ENCODE results near the gene PPM1L.

The PPM1L gene

GRCh38 chr3:160808838-160809237 lies 52.8 kb downstream of the PPM1L start:
- DNase-seq, result no peak
- TF ChIP-seq GATA1 (IDR thresholded peaks at IDR 0.05; ENCODE audit: low read depth, low read length), result no peak
- no peak for TF ChIP-seq POLR2A (IDR thresholded peaks at IDR 0.05; ENCODE audit: low read length)

GRCh38 chr3:160809453-160809852 lies 53.4 kb downstream of the PPM1L start:
- TF ChIP-seq POLR2A (IDR thresholded peaks at IDR 0.05; ENCODE audit: low read length) (no peak), GATA1 (IDR thresholded peaks at IDR 0.05; ENCODE audit: low read depth, low read length) (no peak)
- DNase-seq, result no peak

- DNase-seq, result no peak
- TF ChIP-seq GATA1 (IDR thresholded peaks at IDR 0.05; ENCODE audit: low read depth, low read length) (no peak), POLR2A (IDR thresholded peaks at IDR 0.05; ENCODE audit: low read length) (no peak)
These were observed 54.6 kb downstream of the PPM1L start for GRCh38 chr3:160810362-160811236.

GRCh38 chr3:160811237-160811548 lies 55.2 kb downstream of the PPM1L start:
- TF ChIP-seq GATA1 (IDR thresholded peaks at IDR 0.05; ENCODE audit: low read depth, low read length) (no peak), POLR2A (IDR thresholded peaks at IDR 0.05; ENCODE audit: low read length) (no peak)

GRCh38 chr3:160812304-160812703 lies 56.3 kb downstream of the PPM1L start:
- no peak for TF ChIP-seq POLR2A (IDR thresholded peaks at IDR 0.05; ENCODE audit: low read length)
- TF ChIP-seq GATA1 (IDR thresholded peaks at IDR 0.05; ENCODE audit: low read depth, low read length), result no peak
- no peak for DNase-seq

More at GRCh38 chr3:160811237-160811548, 55.2 kb downstream of the PPM1L start:
- no peak for DNase-seq

- no peak for DNase-seq
These were observed 59.2 kb downstream of the PPM1L start for GRCh38 chr3:160815280-160815679.

GRCh38 chr3:160820022-160820421 lies 64.0 kb downstream of the PPM1L start:
- TF ChIP-seq GATA1 (IDR thresholded peaks at IDR 0.05; ENCODE audit: low read depth, low read length) (no peak), POLR2A (IDR thresholded peaks at IDR 0.05; ENCODE audit: low read length) (no peak)
- DNase-seq, result no peak

More at GRCh38 chr3:160815280-160815679, 59.2 kb downstream of the PPM1L start:
- TF ChIP-seq GATA1 (IDR thresholded peaks at IDR 0.05; ENCODE audit: low read depth, low read length) (no peak), POLR2A (IDR thresholded peaks at IDR 0.05; ENCODE audit: low read length) (no peak)

- no peak for DNase-seq
- no peak for TF ChIP-seq GATA1 (IDR thresholded peaks at IDR 0.05; ENCODE audit: low read depth, low read length)
- no peak for TF ChIP-seq POLR2A (IDR thresholded peaks at IDR 0.05; ENCODE audit: low read length)
These were observed 64.4 kb downstream of the PPM1L start for GRCh38 chr3:160820430-160820829.

- no peak for DNase-seq
- TF ChIP-seq POLR2A (IDR thresholded peaks at IDR 0.05; ENCODE audit: low read length), result no peak
- TF ChIP-seq GATA1 (IDR thresholded peaks at IDR 0.05; ENCODE audit: low read depth, low read length), result no peak
These were observed 66.9 kb downstream of the PPM1L start for GRCh38 chr3:160822936-160823335.

- DNase-seq, result no peak
- TF ChIP-seq GATA1 (IDR thresholded peaks at IDR 0.05; ENCODE audit: low read depth, low read length) (no peak), POLR2A (IDR thresholded peaks at IDR 0.05; ENCODE audit: low read length) (no peak)
These were observed 69.3 kb downstream of the PPM1L start for GRCh38 chr3:160825311-160825800.

- TF ChIP-seq POLR2A (IDR thresholded peaks at IDR 0.05; ENCODE audit: low read length) (no peak), GATA1 (IDR thresholded peaks at IDR 0.05; ENCODE audit: low read depth, low read length) (no peak)
- no peak for DNase-seq
These were observed 70.4 kb downstream of the PPM1L start for GRCh38 chr3:160826408-160826807.

- TF ChIP-seq POLR2A (IDR thresholded peaks at IDR 0.05; ENCODE audit: low read length), result no peak
- TF ChIP-seq GATA1 (IDR thresholded peaks at IDR 0.05; ENCODE audit: low read depth, low read length), result no peak
- DNase-seq, result no peak
These were observed 71.0 kb downstream of the PPM1L start for GRCh38 chr3:160826991-160827390.

GRCh38 chr3:160827516-160827915 lies 71.5 kb downstream of the PPM1L start:
- DNase-seq, result no peak
- TF ChIP-seq GATA1 (IDR thresholded peaks at IDR 0.05; ENCODE audit: low read depth, low read length) (no peak), POLR2A (IDR thresholded peaks at IDR 0.05; ENCODE audit: low read length) (no peak)

GRCh38 chr3:160828880-160829279 lies 72.8 kb downstream of the PPM1L start:
- TF ChIP-seq GATA1 (IDR thresholded peaks at IDR 0.05; ENCODE audit: low read depth, low read length) (no peak), POLR2A (IDR thresholded peaks at IDR 0.05; ENCODE audit: low read length) (no peak)
- DNase-seq, result no peak

- no peak for TF ChIP-seq POLR2A (IDR thresholded peaks at IDR 0.05; ENCODE audit: low read length)
- no peak for TF ChIP-seq GATA1 (IDR thresholded peaks at IDR 0.05; ENCODE audit: low read depth, low read length)
- no peak for DNase-seq
These were observed 73.5 kb downstream of the PPM1L start for GRCh38 chr3:160829486-160830009.

Data from erythroblast (primary cell).